ENCODE data around the gene THSD4. TPM values are rescaled to one million over a fixed set of nuclear protein-coding genes. Genes with fewer than 3 reads are reported as not detected.

THSD4 gene
- total and polyA plus RNA-seq, 5 donors from 2014 or later = not detected

DNA sequence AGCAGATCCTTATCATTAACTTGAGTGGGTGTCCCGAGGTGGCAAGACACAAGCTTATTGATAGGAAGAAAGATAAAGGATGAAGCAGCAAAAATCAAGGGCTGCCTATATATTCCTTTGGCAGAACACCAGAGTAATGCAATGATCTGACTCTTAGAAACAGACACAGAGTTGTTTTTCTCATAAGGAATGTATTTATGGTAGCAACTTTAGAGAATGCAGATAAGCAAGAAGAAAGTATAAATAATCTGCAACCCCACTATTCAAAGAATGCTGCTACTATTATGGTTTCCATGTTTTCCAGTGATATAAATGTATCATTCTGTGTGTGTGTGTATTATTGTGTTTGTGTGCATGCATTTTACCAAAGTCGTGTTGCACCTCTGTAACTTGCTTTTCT lies 208.3 kb downstream of the THSD4 start:
- ATAC-seq (ENCODE audit: low read depth in 2 of 2) (no peak), DNase-seq (no peak)
- H3K4me3 Mint-ChIP-seq = no peak overlapping the region
- H3K9me3 ChIP-seq (ENCODE audit: control insufficient read depth in 2 of 2, low read length in 2 of 2) = no peaks in the 10 kb centered on the region
- peaks cover 11% of the 10 kb centered on the region for H3K27me3 Mint-ChIP-seq
- no peak overlapping the region for H3K27ac ChIP-seq (ENCODE audit: insufficient read depth, low read length, poor library complexity, severe bottlenecking)
- H3K9me3 Mint-ChIP-seq = peaks cover 0 to 2% (median 0%) of the 10 kb centered on the region in 7 donors
- no peaks in the 10 kb centered on the region for H3K4me1 Mint-ChIP-seq
- no peak overlapping the region for H3K27ac Mint-ChIP-seq
- no peak overlapping the region for H3K4me3 ChIP-seq (ENCODE audit: low read depth, low read length)
- no peaks in the 10 kb centered on the region for H3K4me1 ChIP-seq (ENCODE audit: control insufficient read depth, insufficient read depth, low read length, poor library complexity, severe bottlenecking)
- no peaks in the 10 kb centered on the region for H3K36me3 Mint-ChIP-seq
- H3K36me3 ChIP-seq (ENCODE audit: control insufficient read depth, insufficient read depth, low read length) = no peaks in the 10 kb centered on the region
- no peaks in the 10 kb centered on the region for H3K27me3 ChIP-seq (ENCODE audit: control insufficient read depth, insufficient read depth, low read length)

DNA sequence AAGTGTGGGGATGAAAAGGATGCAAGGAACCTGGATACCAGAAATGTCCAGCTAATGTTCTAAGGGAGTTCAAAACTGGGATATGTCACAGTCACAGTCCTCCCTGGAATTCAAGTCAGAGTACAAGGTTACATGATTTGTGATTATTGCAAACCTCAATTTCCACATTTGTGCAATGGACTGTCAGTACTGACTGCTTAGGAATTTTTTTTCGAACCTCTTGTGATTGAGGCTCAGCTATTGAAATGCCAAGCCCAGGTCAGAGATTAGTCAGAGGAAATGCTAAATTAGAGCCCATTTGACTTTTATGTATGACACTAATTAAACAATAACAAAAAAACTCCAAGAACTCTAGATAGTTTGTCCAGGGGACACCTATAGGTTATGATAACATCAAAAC lies 210.2 kb downstream of the THSD4 start:
- no peaks in the 10 kb centered on the region for H3K9me3 ChIP-seq (ENCODE audit: control insufficient read depth in 2 of 2, low read length in 2 of 2)
- no peaks in the 10 kb centered on the region for H3K36me3 ChIP-seq (ENCODE audit: control insufficient read depth, insufficient read depth, low read length)
- H3K27ac Mint-ChIP-seq = no peak overlapping the region
- no peaks in the 10 kb centered on the region for H3K4me1 Mint-ChIP-seq
- no peaks in the 10 kb centered on the region for H3K4me1 ChIP-seq (ENCODE audit: control insufficient read depth, insufficient read depth, low read length, poor library complexity, severe bottlenecking)
- no peaks in the 10 kb centered on the region for H3K9me3 Mint-ChIP-seq
- H3K4me3 Mint-ChIP-seq = no peak overlapping the region
- DNase-seq (no peak), ATAC-seq (ENCODE audit: low read depth in 2 of 2) (no peak)
- H3K27me3 Mint-ChIP-seq = peaks cover 2% of the 10 kb centered on the region
- H3K36me3 Mint-ChIP-seq = no peaks in the 10 kb centered on the region
- H3K27ac ChIP-seq (ENCODE audit: insufficient read depth, low read length, poor library complexity, severe bottlenecking) = no peak overlapping the region
- no peaks in the 10 kb centered on the region for H3K27me3 ChIP-seq (ENCODE audit: control insufficient read depth, insufficient read depth, low read length)
- no peak overlapping the region for H3K4me3 ChIP-seq (ENCODE audit: low read depth, low read length)

DNA sequence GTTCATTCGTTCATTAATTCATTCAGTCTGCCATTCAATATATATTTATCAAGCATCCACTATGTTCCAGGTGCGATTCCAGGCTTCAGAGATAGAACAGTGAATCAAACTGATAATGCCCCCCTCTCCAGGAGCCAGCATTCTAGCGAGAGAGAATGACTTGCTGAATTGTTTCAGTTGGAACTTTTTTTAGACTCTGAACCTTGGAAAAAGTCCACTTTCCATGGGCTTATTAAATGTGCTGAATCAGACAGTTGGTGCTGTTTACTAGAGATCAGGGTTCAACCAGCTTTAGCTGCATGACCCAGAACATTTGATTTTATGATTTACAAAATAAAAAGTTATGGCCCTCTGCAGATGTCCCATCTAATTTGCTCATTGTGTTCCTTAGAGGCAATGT lies 213.2 kb downstream of the THSD4 start:
- Histone ChIP-seq H3K4me3 (ENCODE audit: low read depth, low read length) (no peak overlapping the region), H3K27ac (ENCODE audit: insufficient read depth, low read length, poor library complexity, severe bottlenecking) (no peak overlapping the region), H3K27me3 (ENCODE audit: control insufficient read depth, insufficient read depth, low read length) (no peaks in the 10 kb centered on the region), H3K36me3 (ENCODE audit: control insufficient read depth, insufficient read depth, low read length) (no peaks in the 10 kb centered on the region), H3K4me1 (ENCODE audit: control insufficient read depth, insufficient read depth, low read length, poor library complexity, severe bottlenecking) (no peaks in the 10 kb centered on the region), H3K9me3 (ENCODE audit: control insufficient read depth in 2 of 2, low read length in 2 of 2) (no peaks in the 10 kb centered on the region)
- H3K4me3 Mint-ChIP-seq = no peak overlapping the region
- no peaks in the 10 kb centered on the region for H3K9me3 Mint-ChIP-seq
- H3K27ac Mint-ChIP-seq = no peak overlapping the region
- ATAC-seq (ENCODE audit: low read depth in 2 of 2) = no peak
- DNase-seq = no peak
- no peaks in the 10 kb centered on the region for H3K36me3 Mint-ChIP-seq
- H3K27me3 Mint-ChIP-seq = no peaks in the 10 kb centered on the region
- peaks cover 0 to under 1% (median 0%) of the 10 kb centered on the region in 4 donors for H3K4me1 Mint-ChIP-seq

DNA sequence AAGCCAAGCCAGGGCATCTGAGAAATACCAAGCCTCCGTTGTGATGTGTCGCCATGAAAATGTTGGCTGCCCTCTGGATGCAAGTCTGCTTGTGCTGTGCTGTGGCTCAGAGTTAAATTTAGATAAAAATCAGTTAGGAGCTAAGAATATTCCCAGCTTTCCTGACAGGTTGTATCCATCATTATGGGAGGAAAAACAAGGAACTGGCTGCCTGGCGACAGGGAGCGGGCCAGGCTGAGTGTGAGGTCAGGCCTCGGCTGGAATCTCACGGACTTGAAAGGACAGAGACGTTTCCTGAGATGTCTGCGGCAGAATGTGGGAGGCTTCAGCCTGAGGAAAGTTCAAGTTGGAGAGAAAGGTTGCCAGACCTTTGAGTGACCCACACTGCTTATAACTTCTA lies 213.8 kb downstream of the THSD4 start:
- peaks cover 0 to 6% (median 0%) of the 10 kb centered on the region in 4 donors for H3K4me1 Mint-ChIP-seq
- H3K9me3 Mint-ChIP-seq = no peaks in the 10 kb centered on the region
- no peak overlapping the region for H3K4me3 ChIP-seq (ENCODE audit: low read depth, low read length)
- no peaks in the 10 kb centered on the region for H3K27me3 Mint-ChIP-seq
- H3K27me3 ChIP-seq (ENCODE audit: control insufficient read depth, insufficient read depth, low read length) = no peaks in the 10 kb centered on the region
- no peaks in the 10 kb centered on the region for H3K4me1 ChIP-seq (ENCODE audit: control insufficient read depth, insufficient read depth, low read length, poor library complexity, severe bottlenecking)
- ATAC-seq (ENCODE audit: low read depth in 2 of 2) (no peak), DNase-seq (no peak)
- H3K36me3 ChIP-seq (ENCODE audit: control insufficient read depth, insufficient read depth, low read length) = no peaks in the 10 kb centered on the region
- H3K27ac ChIP-seq (ENCODE audit: insufficient read depth, low read length, poor library complexity, severe bottlenecking) = no peak overlapping the region
- no peak overlapping the region for H3K4me3 Mint-ChIP-seq
- H3K27ac Mint-ChIP-seq = no peak overlapping the region
- H3K36me3 Mint-ChIP-seq = no peaks in the 10 kb centered on the region
- H3K9me3 ChIP-seq (ENCODE audit: control insufficient read depth in 2 of 2, low read length in 2 of 2) = no peaks in the 10 kb centered on the region

DNA sequence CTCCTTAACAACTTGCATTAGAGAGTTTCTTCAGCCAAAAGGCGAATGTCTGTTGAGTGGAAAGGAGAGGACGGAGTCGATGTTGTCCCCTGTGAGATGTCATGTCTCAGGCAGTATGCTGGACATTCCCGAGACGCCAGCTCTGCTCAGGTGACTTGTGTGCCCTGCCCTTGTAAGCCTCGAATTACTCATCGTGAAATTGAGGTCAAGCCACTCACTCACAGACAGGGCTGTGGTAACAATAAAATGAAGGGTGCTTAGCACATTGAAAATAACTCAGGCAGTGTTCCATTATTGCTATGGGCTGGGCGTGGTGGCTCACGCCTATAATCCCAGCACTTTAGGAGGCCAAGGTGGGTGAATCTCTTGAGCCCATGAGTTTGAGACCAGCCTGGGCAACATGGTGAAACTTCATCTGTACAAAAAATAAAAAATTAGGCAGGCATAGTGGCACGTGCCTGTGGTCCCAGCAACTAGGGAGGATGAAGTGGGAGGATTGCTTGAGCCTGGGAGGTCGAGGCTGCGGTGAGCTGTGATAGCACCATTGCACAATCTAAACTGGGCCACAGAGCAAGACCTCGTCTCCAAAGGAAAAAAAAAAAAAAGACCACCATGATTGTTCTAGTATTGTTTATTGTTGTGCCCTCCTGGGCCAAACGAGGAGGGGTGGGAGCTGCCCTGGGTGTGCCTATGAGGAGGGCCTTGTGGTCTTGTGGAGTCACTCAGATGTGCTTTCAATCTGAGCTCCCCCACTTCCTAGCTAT lies 214.4 kb downstream of the THSD4 start:
- DNase-seq (no peak), ATAC-seq (ENCODE audit: low read depth in 2 of 2) (no peak)
- Mint-ChIP-seq H3K4me3 (no peak overlapping the region), H3K27ac (no peak overlapping the region), H3K27me3 (no peaks in the 10 kb centered on the region), H3K9me3 (peaks cover 0 to 3% (median 0%) of the 10 kb centered on the region in 7 donors), H3K36me3 (no peaks in the 10 kb centered on the region), H3K4me1 (peaks cover 0 to 6% (median 0%) of the 10 kb centered on the region in 4 donors)
- Histone ChIP-seq H3K27ac (ENCODE audit: insufficient read depth, low read length, poor library complexity, severe bottlenecking) (no peak overlapping the region), H3K36me3 (ENCODE audit: control insufficient read depth, insufficient read depth, low read length) (no peaks in the 10 kb centered on the region), H3K4me3 (ENCODE audit: low read depth, low read length) (no peak overlapping the region), H3K9me3 (ENCODE audit: control insufficient read depth in 2 of 2, low read length in 2 of 2) (no peaks in the 10 kb centered on the region), H3K4me1 (ENCODE audit: control insufficient read depth, insufficient read depth, low read length, poor library complexity, severe bottlenecking) (no peaks in the 10 kb centered on the region), H3K27me3 (ENCODE audit: control insufficient read depth, insufficient read depth, low read length) (no peaks in the 10 kb centered on the region)

DNA sequence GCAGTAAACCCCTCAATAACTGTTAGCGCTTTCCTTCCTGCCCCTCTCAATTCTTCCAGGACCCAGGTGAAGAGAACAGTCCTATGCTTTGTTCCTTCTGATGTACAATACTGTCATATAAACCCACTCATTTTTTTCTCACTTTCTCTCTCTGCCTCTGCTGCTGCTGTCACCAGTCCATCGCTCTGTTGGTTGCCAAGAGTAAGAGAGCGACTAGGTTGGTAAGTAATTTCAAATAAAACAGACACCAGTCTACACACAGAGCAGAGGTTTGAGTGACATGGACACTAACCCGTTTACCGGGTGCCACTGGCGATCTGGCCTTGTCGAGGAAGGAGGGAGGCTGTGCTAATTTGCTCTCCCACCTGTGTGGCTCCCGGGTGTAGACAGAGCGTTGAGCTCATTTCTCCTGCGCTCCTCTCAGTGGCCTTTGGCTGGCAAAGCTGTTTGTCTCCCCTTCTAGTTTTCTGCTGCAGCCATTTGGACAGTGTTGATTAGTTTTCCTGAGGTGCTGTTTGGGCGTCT lies 215.4 kb downstream of the THSD4 start:
- Mint-ChIP-seq H3K27ac (no peak overlapping the region), H3K27me3 (no peaks in the 10 kb centered on the region), H3K4me3 (no peak overlapping the region), H3K4me1 (peaks cover 0 to 6% (median 0%) of the 10 kb centered on the region in 4 donors), H3K36me3 (no peaks in the 10 kb centered on the region), H3K9me3 (peaks cover 0 to 3% (median 0%) of the 10 kb centered on the region in 7 donors)
- Histone ChIP-seq H3K9me3 (ENCODE audit: control insufficient read depth in 2 of 2, low read length in 2 of 2) (no peaks in the 10 kb centered on the region), H3K4me1 (ENCODE audit: control insufficient read depth, insufficient read depth, low read length, poor library complexity, severe bottlenecking) (no peaks in the 10 kb centered on the region), H3K27me3 (ENCODE audit: control insufficient read depth, insufficient read depth, low read length) (no peaks in the 10 kb centered on the region), H3K27ac (ENCODE audit: insufficient read depth, low read length, poor library complexity, severe bottlenecking) (no peak overlapping the region), H3K4me3 (ENCODE audit: low read depth, low read length) (no peak overlapping the region), H3K36me3 (ENCODE audit: control insufficient read depth, insufficient read depth, low read length) (no peaks in the 10 kb centered on the region)
- DNase-seq (no peak), ATAC-seq (ENCODE audit: low read depth in 2 of 2) (no peak)

DNA sequence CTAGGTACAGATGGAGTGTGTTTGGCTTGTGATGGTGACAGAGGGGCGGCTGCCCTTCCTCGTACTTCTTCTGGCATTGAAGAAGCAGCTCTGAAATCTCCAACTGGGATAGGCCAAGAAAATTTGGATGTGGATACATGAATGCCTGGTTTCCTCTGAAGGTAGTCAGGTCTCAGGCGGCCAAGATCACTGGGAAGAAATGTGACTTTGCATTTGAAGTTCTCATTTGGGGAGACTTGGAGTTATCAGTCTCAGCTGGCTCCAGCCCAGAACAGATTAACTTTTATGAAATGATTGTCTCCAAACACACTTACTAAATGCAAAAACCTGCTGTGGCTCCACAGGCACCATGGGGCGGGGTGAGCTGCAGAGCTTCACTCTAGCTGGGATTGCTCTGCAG lies 215.9 kb downstream of the THSD4 start:
- ATAC-seq (ENCODE audit: low read depth in 2 of 2) (no peak), DNase-seq (no peak)
- peaks cover 0 to 6% (median 0%) of the 10 kb centered on the region in 4 donors for H3K4me1 Mint-ChIP-seq
- no peaks in the 10 kb centered on the region for H3K9me3 ChIP-seq (ENCODE audit: control insufficient read depth in 2 of 2, low read length in 2 of 2)
- peaks cover 0 to 3% (median 0%) of the 10 kb centered on the region in 7 donors for H3K9me3 Mint-ChIP-seq
- H3K4me1 ChIP-seq (ENCODE audit: control insufficient read depth, insufficient read depth, low read length, poor library complexity, severe bottlenecking) = no peaks in the 10 kb centered on the region
- H3K27ac ChIP-seq (ENCODE audit: insufficient read depth, low read length, poor library complexity, severe bottlenecking) = no peak overlapping the region
- H3K4me3 Mint-ChIP-seq = no peak overlapping the region
- H3K27me3 ChIP-seq (ENCODE audit: control insufficient read depth, insufficient read depth, low read length) = no peaks in the 10 kb centered on the region
- H3K4me3 ChIP-seq (ENCODE audit: low read depth, low read length) = no peak overlapping the region
- no peaks in the 10 kb centered on the region for H3K36me3 ChIP-seq (ENCODE audit: control insufficient read depth, insufficient read depth, low read length)
- H3K27me3 Mint-ChIP-seq = no peaks in the 10 kb centered on the region
- no peaks in the 10 kb centered on the region for H3K36me3 Mint-ChIP-seq
- H3K27ac Mint-ChIP-seq = no peak overlapping the region
